Aorta (tissue), 5 donors: Measurements from ENCODE around the gene GALC. TPM values are rescaled to one million over a fixed set of nuclear protein-coding genes. Genes with fewer than 3 reads are reported as not detected.

Experiments used
- ATAC-seq: fragments of 200-7000 bp; cut with Tn5 transposase; one replicate; pipeline ENCODE4 v1.9.1; 2022; ENCODE audit warnings: moderate library complexity; ENCODE audit not compliant: low FRiP score
- DNase-seq, 2 donors: peaks; one replicate each; pipeline ENCODE4 v3.0.0-alpha.2; 2020
- H3K27ac ChIP-seq, 2 donors: one replicate each; pipeline ENCODE4 v1.5.1; 2013; ENCODE audit warnings: low read length in 2 of 2, mild to moderate bottlenecking in 2 of 2, moderate library complexity in 2 of 2, control low read depth in 1 of 2, inconsistent platforms in 1 of 2, low read depth in 1 of 2
- H3K27me3 ChIP-seq, 2 donors: one replicate each; pipeline ENCODE4 v1.6.1; 2013; ENCODE audit warnings: control low read depth in 1 of 2, low read length in 1 of 2, mild to moderate bottlenecking in 1 of 2, moderate library complexity in 1 of 2; ENCODE audit not compliant: insufficient read depth in 2 of 2, control insufficient read depth in 1 of 2
- H3K36me3 ChIP-seq, 2 donors: one replicate each; pipeline ENCODE4 v1.6.1; 2013; ENCODE audit warnings: control low read depth in 1 of 2, low read length in 1 of 2, mild to moderate bottlenecking in 1 of 2; ENCODE audit not compliant: insufficient read depth in 2 of 2, control insufficient read depth in 1 of 2
- H3K4me1 ChIP-seq, 2 donors: one replicate each; pipeline ENCODE4 v1.6.1; 2013; ENCODE audit warnings: low read length in 2 of 2, control low read depth in 1 of 2, mild to moderate bottlenecking in 1 of 2, moderate library complexity in 1 of 2; ENCODE audit not compliant: insufficient read depth in 2 of 2, control insufficient read depth in 1 of 2
- H3K4me3 ChIP-seq, 2 donors: one replicate each; pipeline ENCODE4 v1.5.1; 2013; ENCODE audit warnings: low read length in 2 of 2, control low read depth in 1 of 2, mild to moderate bottlenecking in 1 of 2
- H3K9me3 ChIP-seq: one replicate; pipeline ENCODE4 v1.6.1; 2013; ENCODE audit warnings: mild to moderate bottlenecking, low read length; ENCODE audit not compliant: control insufficient read depth
- WGBS, 2 donors: extraction: QIAGEN DNeasy Blood & Tissue Kit; methylation state at CpG; one replicate each; pipeline ENCODE4 v1.1.7; 2013; 5-methylcytosine and 5-hydroxymethylcytosine counted together
- intact Hi-C, 2 donors: fragments of 100-400 bp; cut with DNase I; formaldehyde crosslinking; loops; one replicate each; pipeline versions ENCODE4 v1.14.2 to v1.15.0; 2022
- polyA plus RNA-seq, 2 donors: library from polyadenylated mRNA; stranded (reverse); fragments of 200-250 nt; gene quantifications; one replicate each; pipeline ENCODE4 v1.2.3, GENCODE V29; 2013
- total RNA-seq, 2 donors: library from RNA; stranded (reverse); fragmentation: NEBNext Ultra II Directional; extraction: Animal tissue kit (Norgen Biotek cat#: 25700); gene quantifications; one replicate each; pipeline ENCODE4 v1.2.1, GENCODE V29; 2021
- donor health status: healthy with polysubstance abuse.
- donor health status: Bipolar disorder and iron deficiency.
- donor health status: DM: no; HTN: no; CAD: no.
- donor health status: DM: no; HTN: no; CAD: no.
- donor health status: DM: yes; HTN: yes; CAD: no.

The GALC gene
- total and polyA plus RNA-seq, 4 donors, result 7.1 to 26.6 (median 16.7) TPM

DNA sequence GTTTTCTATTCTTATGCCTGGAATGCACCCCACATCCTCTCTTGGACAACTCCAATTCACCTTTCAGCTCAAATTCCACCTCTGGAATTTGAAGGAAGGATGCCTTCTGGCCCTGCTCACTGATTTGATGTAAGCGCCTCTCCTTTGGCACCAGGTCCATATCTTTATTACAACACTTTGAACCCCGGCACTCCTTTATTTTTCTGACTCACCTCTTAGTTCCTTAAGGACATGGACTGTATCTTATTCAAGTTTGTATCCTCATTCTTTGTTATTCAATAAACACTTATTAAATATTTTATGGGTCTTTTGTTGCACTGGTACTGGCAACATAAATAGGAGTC, 3.1 kb downstream of the GALC start:
- WGBS, 2 donors, result 90 to 98% methylated on average over 2 of the region's 2 CpGs
- Histone ChIP-seq H3K4me3 (no peak overlapping the region), H3K9me3 (no peaks in the 10 kb centered on the region), H3K27ac (no peak overlapping the region), H3K36me3 (no peaks in the 10 kb centered on the region), H3K27me3 (no peaks in the 10 kb centered on the region), H3K4me1 (no peaks in the 10 kb centered on the region)
- intact Hi-C loops, result no loop called here
- ATAC-seq (no peak), DNase-seq (no peak)

DNA sequence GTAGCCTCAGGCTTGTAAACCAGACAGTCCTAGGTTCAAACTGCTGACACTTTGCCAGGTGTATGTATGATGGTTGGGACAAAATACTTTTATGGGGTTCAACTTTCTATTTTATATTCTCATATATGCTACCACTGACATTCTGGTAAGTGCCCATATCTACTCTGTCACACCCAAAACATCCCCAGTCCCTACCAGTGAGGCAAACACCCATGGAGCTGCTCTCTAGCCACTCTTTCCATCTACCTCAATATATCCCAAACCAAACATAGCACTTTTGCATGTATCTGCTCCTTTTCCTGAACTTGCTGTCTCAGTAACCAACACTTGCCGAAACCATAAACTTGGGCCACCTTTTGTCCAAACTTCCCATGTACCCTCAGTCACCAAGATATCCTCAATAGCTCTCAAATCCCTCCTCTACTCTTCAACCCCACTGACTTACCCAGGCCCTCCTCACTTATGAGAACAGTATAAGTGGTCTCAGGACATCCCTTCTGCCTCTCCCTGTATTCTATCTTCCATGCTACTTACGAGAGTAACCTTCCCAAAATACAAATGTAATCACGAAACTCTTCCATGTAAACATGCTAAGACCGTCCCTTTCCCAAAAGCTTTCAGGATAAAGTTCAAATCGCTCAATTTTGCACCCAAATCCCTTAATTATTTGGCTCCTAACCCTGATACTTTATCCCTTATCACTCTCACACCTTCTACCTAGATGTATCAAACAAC, 3.6 kb downstream of the GALC start:
- intact Hi-C loops, result no loop called here
- WGBS, 2 donors, result 94 to 96% methylated on average over 5 of the region's 5 CpGs
- H3K36me3 ChIP-seq, result no peaks in the 10 kb centered on the region
- H3K27ac ChIP-seq, result no peak overlapping the region
- no peaks in the 10 kb centered on the region for H3K4me1 ChIP-seq
- no peaks in the 10 kb centered on the region for H3K27me3 ChIP-seq
- no peak for ATAC-seq
- H3K4me3 ChIP-seq, result no peak overlapping the region
- H3K9me3 ChIP-seq, result no peaks in the 10 kb centered on the region
- DNase-seq, result no peak

DNA sequence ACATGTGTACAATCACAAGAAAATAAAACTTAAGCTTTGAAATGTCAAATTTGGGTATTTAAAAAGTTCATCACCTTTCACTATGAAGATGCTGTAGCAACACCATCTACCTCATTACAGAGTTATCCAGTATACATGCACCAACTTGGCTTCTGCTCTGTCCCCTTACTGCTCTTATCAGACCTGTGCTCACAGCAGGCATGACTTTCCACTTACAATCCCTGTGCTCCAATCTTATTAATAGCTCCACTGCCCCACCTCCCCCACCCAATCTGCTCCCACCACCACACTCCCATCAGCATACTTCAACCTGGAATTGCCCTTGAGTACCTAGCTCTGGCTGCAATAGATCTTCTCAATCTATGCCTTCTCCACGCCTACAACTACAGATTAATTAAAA, 13.3 kb downstream of the GALC start:
- no peaks in the 10 kb centered on the region for H3K27me3 ChIP-seq
- WGBS, 2 donors, result 98 to 100% methylated on average over 1 of the region's 1 CpG
- no peaks in the 10 kb centered on the region for H3K36me3 ChIP-seq
- no peak overlapping the region for H3K27ac ChIP-seq
- no peak for ATAC-seq
- no peaks in the 10 kb centered on the region for H3K9me3 ChIP-seq
- no peak for DNase-seq
- no peaks in the 10 kb centered on the region for H3K4me1 ChIP-seq
- intact Hi-C loops, result no loop called here
- H3K4me3 ChIP-seq, result no peak overlapping the region

DNA sequence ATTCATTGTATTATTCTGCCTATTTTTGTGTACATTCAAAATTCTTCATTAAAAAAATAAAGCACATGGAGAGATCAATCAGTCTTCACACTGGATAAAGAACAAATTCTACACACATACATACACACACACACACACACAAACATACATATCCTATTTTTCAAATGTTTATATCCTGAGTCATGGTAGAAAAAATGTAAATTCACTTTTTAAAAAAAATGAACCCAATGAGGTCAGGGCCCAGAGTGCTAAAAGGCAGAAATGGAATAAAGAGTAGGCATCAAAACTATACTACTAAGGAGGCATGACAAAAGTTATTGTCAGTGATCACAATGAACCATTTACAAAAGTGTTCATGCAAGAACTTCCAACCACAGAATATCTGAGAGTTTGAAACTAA, 17.3 kb downstream of the GALC start:
- ATAC-seq (no peak), DNase-seq (no peak)
- Histone ChIP-seq H3K4me1 (no peaks in the 10 kb centered on the region), H3K27me3 (no peaks in the 10 kb centered on the region), H3K4me3 (no peak overlapping the region), H3K9me3 (no peaks in the 10 kb centered on the region), H3K36me3 (peaks cover 0 to 4% of the 10 kb centered on the region in 2 donors), H3K27ac (no peak overlapping the region)
- intact Hi-C loops, result no loop called here

- intact Hi-C loops, result no loop called here
- Histone ChIP-seq H3K27ac (no peak overlapping the region), H3K4me3 (no peak overlapping the region), H3K9me3 (no peaks in the 10 kb centered on the region), H3K36me3 (peaks cover 0 to 4% of the 10 kb centered on the region in 2 donors), H3K27me3 (no peaks in the 10 kb centered on the region), H3K4me1 (no peaks in the 10 kb centered on the region)
- ATAC-seq, result no peak
- DNase-seq, result no peak
- 81 to 94% methylated on average over 2 of the region's 2 CpGs for WGBS, 2 donors
These were observed 22.0 kb downstream of the GALC start for GRCh38 chr14:87971010-87971409.

- H3K27ac ChIP-seq, result no peak overlapping the region
- intact Hi-C loops, result no loop called here
- DNase-seq (no peak), ATAC-seq (no peak)
- no peaks in the 10 kb centered on the region for H3K27me3 ChIP-seq
- peaks cover 1 to 4% of the 10 kb centered on the region in 2 donors for H3K36me3 ChIP-seq
- H3K4me1 ChIP-seq, result no peaks in the 10 kb centered on the region
- H3K4me3 ChIP-seq, result no peak overlapping the region
- H3K9me3 ChIP-seq, result no peaks in the 10 kb centered on the region
These were observed 25.5 kb downstream of the GALC start for GRCh38 chr14:87967496-87967895.

DNA sequence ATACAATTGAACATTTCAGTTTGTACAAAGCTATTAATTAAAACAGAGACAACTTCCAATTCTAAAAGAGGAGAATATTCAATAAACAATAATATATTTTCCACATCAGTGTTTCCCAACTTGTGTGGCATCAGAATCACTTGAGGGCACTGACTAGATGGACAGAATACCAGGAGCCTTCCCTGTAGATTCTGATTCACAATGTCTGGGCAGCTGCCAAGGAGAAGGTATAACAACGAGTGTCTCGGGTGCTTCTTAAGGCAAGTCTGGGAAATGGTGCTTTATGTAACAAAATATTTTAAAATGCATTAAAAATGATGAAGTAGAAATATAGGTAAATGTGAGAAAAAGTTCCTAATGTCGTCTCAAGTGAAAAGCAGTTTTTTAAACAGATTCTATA, 26.2 kb downstream of the GALC start:
- 87 to 96% methylated on average over 3 of the region's 3 CpGs for WGBS, 2 donors
- Histone ChIP-seq H3K27ac (no peak overlapping the region), H3K27me3 (no peaks in the 10 kb centered on the region), H3K36me3 (peaks cover 3 to 4% of the 10 kb centered on the region in 2 donors), H3K9me3 (no peaks in the 10 kb centered on the region), H3K4me1 (no peaks in the 10 kb centered on the region), H3K4me3 (no peak overlapping the region)
- no peak for ATAC-seq
- intact Hi-C loops, result no loop called here
- no peak for DNase-seq

- DNase-seq, result no peak
- H3K36me3 ChIP-seq, result peaks cover 2 to 6% of the 10 kb centered on the region in 2 donors
- H3K27ac ChIP-seq, result no peak overlapping the region
- H3K4me3 ChIP-seq, result no peak overlapping the region
- no peaks in the 10 kb centered on the region for H3K9me3 ChIP-seq
- no peak for ATAC-seq
- intact Hi-C loops, result no loop called here
- no peaks in the 10 kb centered on the region for H3K27me3 ChIP-seq
- H3K4me1 ChIP-seq, result no peaks in the 10 kb centered on the region
- 83 to 90% methylated on average over 2 of the region's 2 CpGs for WGBS, 2 donors
These were observed 31.7 kb downstream of the GALC start for GRCh38 chr14:87961246-87961645.

GRCh38 chr14:87960013-87960787, 32.8 kb downstream of the GALC start:
- DNase-seq, result no peak
- intact Hi-C loops, result no loop called here
- Histone ChIP-seq H3K4me3 (no peak overlapping the region), H3K27me3 (no peaks in the 10 kb centered on the region), H3K4me1 (no peaks in the 10 kb centered on the region), H3K36me3 (peaks cover 2 to 6% of the 10 kb centered on the region in 2 donors), H3K27ac (no peak overlapping the region), H3K9me3 (no peaks in the 10 kb centered on the region)
- WGBS, 2 donors, result 93 to 95% methylated on average over 5 of the region's 5 CpGs
- no peak for ATAC-seq
